ENCODE data around the gene ZBTB7B.

Gene ZBTB7B

DNA sequence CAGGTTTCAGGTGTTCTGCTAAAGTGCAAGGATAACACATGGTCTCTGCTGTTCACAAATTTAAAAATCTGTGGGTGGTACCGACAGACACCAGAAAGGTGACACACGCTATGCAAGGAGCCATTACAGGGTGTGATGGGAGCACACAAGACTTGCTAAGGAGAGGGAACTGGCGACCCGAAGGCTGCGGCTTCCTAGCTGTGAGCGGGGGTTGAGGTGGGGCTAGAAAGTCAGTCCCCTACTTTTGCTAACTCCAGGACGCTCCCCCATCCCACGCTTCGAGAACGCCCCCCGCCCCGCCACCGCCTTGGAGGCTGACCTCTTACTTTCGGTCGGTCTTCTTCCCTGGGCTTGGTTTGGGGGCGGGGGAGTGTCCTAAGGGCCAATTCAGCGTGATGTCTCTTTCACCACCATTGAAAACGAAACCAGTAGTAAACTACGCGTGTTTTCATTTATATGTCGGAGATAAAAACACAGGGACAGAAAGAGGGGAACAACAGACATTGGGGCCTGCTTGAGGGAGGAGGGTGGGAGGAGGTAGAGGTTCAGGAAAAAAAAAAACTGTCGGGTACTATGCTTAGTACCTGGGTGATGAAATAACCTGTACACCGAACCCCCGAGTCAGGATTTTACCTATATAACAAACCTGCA is 27.1 kb upstream of the ZBTB7B start (continued):
- TF ChIP-seq, protein P1, sequence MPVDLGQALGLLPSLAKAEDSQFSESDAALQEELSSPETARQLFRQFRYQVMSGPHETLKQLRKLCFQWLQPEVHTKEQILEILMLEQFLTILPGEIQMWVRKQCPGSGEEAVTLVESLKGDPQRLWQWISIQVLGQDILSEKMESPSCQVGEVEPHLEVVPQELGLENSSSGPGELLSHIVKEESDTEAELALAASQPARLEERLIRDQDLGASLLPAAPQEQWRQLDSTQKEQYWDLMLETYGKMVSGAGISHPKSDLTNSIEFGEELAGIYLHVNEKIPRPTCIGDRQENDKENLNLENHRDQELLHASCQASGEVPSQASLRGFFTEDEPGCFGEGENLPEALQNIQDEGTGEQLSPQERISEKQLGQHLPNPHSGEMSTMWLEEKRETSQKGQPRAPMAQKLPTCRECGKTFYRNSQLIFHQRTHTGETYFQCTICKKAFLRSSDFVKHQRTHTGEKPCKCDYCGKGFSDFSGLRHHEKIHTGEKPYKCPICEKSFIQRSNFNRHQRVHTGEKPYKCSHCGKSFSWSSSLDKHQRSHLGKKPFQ (tag by site-specific recombination; IDR thresholded peaks at IDR 0.05), result no peak
- TF ChIP-seq GLIS1 (tag by site-specific recombination; IDR thresholded peaks at IDR 0.05) (no peak), ZNF404 (tag by site-specific recombination; IDR thresholded peaks at IDR 0.05) (no peak), ZNF544 (tag by site-specific recombination; IDR thresholded peaks at IDR 0.05) (no peak), ZNF670 (tag by site-specific recombination; IDR thresholded peaks at IDR 0.05; ENCODE audit: low read depth) (no peak), ZBTB48 (tag by site-specific recombination; IDR thresholded peaks at IDR 0.05) (no peak), ZBTB8A (tag by site-specific recombination; IDR thresholded peaks at IDR 0.05) (no peak), ZNF426 (tag by site-specific recombination; IDR thresholded peaks at IDR 0.05) (no peak), YY1 (tag by site-specific recombination; IDR thresholded peaks at IDR 0.05) (no peak), ZNF354C (tag by site-specific recombination; IDR thresholded peaks at IDR 0.05; ENCODE audit: borderline replicate concordance, low read depth) (no peak), ZNF747 (tag by site-specific recombination; IDR thresholded peaks at IDR 0.05) (no peak), ZNF830 (tag by site-specific recombination; IDR thresholded peaks at IDR 0.05; ENCODE audit: low read depth) (no peak), ZBTB7A (tag by site-specific recombination; IDR thresholded peaks at IDR 0.05; ENCODE audit: low read depth) (no peak), WT1 (tag by site-specific recombination; IDR thresholded peaks at IDR 0.05) (no peak), ZNF785 (tag by site-specific recombination; IDR thresholded peaks at IDR 0.05) (no peak), KLF8 (tag by site-specific recombination; IDR thresholded peaks at IDR 0.05) (no peak), ZNF324 (tag by site-specific recombination; IDR thresholded peaks at IDR 0.05) (no peak), ZFHX2 (tag by site-specific recombination; conservative IDR thresholded peaks at IDR 0.05) (peak; percentile 86), ZNF521 (tag by site-specific recombination; IDR thresholded peaks at IDR 0.05) (no peak)
- TF ChIP-seq, protein P2, sequence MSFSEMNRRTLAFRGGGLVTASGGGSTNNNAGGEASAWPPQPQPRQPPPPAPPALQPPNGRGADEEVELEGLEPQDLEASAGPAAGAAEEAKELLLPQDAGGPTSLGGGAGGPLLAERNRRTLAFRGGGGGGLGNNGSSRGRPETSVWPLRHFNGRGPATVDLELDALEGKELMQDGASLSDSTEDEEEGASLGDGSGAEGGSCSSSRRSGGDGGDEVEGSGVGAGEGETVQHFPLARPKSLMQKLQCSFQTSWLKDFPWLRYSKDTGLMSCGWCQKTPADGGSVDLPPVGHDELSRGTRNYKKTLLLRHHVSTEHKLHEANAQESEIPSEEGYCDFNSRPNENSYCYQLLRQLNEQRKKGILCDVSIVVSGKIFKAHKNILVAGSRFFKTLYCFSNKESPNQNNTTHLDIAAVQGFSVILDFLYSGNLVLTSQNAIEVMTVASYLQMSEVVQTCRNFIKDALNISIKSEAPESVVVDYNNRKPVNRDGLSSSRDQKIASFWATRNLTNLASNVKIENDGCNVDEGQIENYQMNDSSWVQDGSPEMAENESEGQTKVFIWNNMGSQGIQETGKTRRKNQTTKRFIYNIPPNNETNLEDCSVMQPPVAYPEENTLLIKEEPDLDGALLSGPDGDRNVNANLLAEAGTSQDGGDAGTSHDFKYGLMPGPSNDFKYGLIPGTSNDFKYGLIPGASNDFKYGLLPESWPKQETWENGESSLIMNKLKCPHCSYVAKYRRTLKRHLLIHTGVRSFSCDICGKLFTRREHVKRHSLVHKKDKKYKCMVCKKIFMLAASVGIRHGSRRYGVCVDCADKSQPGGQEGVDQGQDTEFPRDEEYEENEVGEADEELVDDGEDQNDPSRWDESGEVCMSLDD (tag by site-specific recombination; IDR thresholded peaks at IDR 0.05), result no peak
- TF ChIP-seq, protein P3, sequence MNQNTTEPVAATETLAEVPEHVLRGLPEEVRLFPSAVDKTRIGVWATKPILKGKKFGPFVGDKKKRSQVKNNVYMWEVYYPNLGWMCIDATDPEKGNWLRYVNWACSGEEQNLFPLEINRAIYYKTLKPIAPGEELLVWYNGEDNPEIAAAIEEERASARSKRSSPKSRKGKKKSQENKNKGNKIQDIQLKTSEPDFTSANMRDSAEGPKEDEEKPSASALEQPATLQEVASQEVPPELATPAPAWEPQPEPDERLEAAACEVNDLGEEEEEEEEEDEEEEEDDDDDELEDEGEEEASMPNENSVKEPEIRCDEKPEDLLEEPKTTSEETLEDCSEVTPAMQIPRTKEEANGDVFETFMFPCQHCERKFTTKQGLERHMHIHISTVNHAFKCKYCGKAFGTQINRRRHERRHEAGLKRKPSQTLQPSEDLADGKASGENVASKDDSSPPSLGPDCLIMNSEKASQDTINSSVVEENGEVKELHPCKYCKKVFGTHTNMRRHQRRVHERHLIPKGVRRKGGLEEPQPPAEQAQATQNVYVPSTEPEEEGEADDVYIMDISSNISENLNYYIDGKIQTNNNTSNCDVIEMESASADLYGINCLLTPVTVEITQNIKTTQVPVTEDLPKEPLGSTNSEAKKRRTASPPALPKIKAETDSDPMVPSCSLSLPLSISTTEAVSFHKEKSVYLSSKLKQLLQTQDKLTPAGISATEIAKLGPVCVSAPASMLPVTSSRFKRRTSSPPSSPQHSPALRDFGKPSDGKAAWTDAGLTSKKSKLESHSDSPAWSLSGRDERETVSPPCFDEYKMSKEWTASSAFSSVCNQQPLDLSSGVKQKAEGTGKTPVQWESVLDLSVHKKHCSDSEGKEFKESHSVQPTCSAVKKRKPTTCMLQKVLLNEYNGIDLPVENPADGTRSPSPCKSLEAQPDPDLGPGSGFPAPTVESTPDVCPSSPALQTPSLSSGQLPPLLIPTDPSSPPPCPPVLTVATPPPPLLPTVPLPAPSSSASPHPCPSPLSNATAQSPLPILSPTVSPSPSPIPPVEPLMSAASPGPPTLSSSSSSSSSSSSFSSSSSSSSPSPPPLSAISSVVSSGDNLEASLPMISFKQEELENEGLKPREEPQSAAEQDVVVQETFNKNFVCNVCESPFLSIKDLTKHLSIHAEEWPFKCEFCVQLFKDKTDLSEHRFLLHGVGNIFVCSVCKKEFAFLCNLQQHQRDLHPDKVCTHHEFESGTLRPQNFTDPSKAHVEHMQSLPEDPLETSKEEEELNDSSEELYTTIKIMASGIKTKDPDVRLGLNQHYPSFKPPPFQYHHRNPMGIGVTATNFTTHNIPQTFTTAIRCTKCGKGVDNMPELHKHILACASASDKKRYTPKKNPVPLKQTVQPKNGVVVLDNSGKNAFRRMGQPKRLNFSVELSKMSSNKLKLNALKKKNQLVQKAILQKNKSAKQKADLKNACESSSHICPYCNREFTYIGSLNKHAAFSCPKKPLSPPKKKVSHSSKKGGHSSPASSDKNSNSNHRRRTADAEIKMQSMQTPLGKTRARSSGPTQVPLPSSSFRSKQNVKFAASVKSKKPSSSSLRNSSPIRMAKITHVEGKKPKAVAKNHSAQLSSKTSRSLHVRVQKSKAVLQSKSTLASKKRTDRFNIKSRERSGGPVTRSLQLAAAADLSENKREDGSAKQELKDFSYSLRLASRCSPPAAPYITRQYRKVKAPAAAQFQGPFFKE (tag by site-specific recombination; IDR thresholded peaks at IDR 0.05; ENCODE audit: borderline replicate concordance), result no peak
- TF ChIP-seq, protein P4, sequence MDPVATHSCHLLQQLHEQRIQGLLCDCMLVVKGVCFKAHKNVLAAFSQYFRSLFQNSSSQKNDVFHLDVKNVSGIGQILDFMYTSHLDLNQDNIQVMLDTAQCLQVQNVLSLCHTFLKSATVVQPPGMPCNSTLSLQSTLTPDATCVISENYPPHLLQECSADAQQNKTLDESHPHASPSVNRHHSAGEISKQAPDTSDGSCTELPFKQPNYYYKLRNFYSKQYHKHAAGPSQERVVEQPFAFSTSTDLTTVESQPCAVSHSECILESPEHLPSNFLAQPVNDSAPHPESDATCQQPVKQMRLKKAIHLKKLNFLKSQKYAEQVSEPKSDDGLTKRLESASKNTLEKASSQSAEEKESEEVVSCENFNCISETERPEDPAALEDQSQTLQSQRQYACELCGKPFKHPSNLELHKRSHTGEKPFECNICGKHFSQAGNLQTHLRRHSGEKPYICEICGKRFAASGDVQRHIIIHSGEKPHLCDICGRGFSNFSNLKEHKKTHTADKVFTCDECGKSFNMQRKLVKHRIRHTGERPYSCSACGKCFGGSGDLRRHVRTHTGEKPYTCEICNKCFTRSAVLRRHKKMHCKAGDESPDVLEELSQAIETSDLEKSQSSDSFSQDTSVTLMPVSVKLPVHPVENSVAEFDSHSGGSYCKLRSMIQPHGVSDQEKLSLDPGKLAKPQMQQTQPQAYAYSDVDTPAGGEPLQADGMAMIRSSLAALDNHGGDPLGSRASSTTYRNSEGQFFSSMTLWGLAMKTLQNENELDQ (tag by site-specific recombination; IDR thresholded peaks at IDR 0.05; ENCODE audit: low read depth), result no peak
- TF ChIP-seq, protein P5, sequence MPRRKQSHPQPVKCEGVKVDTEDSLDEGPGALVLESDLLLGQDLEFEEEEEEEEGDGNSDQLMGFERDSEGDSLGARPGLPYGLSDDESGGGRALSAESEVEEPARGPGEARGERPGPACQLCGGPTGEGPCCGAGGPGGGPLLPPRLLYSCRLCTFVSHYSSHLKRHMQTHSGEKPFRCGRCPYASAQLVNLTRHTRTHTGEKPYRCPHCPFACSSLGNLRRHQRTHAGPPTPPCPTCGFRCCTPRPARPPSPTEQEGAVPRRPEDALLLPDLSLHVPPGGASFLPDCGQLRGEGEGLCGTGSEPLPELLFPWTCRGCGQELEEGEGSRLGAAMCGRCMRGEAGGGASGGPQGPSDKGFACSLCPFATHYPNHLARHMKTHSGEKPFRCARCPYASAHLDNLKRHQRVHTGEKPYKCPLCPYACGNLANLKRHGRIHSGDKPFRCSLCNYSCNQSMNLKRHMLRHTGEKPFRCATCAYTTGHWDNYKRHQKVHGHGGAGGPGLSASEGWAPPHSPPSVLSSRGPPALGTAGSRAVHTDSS (tag by site-specific recombination; IDR thresholded peaks at IDR 0.05), result no peak
- TF ChIP-seq, protein P6, sequence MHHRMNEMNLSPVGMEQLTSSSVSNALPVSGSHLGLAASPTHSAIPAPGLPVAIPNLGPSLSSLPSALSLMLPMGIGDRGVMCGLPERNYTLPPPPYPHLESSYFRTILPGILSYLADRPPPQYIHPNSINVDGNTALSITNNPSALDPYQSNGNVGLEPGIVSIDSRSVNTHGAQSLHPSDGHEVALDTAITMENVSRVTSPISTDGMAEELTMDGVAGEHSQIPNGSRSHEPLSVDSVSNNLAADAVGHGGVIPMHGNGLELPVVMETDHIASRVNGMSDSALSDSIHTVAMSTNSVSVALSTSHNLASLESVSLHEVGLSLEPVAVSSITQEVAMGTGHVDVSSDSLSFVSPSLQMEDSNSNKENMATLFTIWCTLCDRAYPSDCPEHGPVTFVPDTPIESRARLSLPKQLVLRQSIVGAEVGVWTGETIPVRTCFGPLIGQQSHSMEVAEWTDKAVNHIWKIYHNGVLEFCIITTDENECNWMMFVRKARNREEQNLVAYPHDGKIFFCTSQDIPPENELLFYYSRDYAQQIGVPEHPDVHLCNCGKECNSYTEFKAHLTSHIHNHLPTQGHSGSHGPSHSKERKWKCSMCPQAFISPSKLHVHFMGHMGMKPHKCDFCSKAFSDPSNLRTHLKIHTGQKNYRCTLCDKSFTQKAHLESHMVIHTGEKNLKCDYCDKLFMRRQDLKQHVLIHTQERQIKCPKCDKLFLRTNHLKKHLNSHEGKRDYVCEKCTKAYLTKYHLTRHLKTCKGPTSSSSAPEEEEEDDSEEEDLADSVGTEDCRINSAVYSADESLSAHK (tag by site-specific recombination; IDR thresholded peaks at IDR 0.05), result no peak

Measured in HEK293 (cell line).